HG03066 (cell line): ENCODE measurements around the gene POU6F2.

ENCODE experiments used
- ATAC-seq: cut with Tn5 transposase; IDR thresholded peaks from one replicate; pipeline ENCODE4 v1.9.1; 2021; ENCODE audit warnings: low read depth; ENCODE audit not compliant: unreplicated experiment

Gene POU6F2

GRCh38 chr7:39238234-39238869, 260.6 kb downstream of the POU6F2 start:
- no peak for ATAC-seq

GRCh38 chr7:39240864-39241263, 263.2 kb downstream of the POU6F2 start:
- no peak for ATAC-seq

DNA sequence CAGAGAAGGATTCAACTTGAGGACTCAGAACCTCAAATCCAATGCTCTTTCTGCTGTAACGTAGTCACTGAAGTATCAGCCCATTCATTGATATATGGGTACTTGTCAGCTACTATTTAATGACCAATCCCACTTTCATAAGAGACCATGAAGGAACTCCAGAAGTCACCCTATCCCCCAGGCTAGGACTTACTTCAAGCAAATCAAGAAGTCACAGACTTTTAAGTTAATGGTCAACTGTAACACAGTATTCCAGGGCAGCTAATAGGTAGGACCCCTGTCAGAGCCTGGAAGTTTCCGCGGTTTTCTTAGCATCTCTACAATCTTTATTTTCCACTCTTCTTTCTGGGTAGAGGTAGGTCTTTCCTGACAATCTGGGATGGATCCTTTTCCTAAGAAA, 269.9 kb downstream of the POU6F2 start:
- no peak for ATAC-seq

- ATAC-seq = no peak
Observed at GRCh38 chr7:39248041-39248691, 270.5 kb downstream of the POU6F2 start.

DNA sequence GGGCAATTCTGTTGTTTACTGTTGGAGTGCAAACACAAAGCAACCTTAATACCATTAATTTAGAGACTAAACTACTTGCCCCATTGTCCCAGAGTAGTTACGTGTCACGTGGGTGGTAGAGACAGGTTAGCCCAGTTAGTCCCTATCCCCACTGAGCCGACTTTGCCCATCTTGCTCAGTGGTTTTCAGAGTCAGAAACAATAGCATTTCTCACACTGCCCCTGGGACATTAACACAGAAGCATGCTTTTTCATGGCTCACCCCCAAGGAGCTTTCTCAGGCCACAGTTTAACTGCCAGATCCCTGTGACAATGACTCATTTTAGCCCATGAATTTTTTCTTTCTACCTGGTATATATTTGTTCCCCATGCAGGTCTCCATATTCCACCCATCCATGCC, 271.0 kb downstream of the POU6F2 start:
- ATAC-seq = no peak

- ATAC-seq = no peak
Observed at GRCh38 chr7:39249635-39250152, 272.0 kb downstream of the POU6F2 start.

DNA sequence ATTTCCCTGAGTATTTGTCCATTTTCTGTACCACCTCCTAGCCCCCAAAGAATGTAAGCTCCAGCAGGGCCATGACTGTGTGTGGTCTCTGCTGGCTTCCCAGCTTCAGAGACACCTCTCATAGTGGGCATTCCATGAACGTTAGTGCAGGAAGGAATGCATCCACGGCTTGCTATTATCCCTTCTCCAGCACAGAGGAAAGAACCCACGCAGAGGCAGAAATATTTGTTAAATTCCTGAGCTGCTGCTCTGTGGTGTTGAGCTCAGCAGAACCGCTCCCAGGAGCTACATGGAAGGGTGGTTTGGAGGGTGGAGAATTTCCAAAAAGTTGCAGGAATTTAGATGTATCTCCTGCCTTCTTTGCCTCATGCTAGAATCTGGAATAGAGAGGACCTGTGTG, 275.2 kb downstream of the POU6F2 start:
- ATAC-seq = no peak

- no peak for ATAC-seq
Observed at GRCh38 chr7:39259391-39260003, 281.8 kb downstream of the POU6F2 start.

- ATAC-seq = no peak
Observed at GRCh38 chr7:39260279-39260844, 282.7 kb downstream of the POU6F2 start.

- no peak for ATAC-seq
Observed at GRCh38 chr7:39261771-39262170, 284.1 kb downstream of the POU6F2 start.

DNA sequence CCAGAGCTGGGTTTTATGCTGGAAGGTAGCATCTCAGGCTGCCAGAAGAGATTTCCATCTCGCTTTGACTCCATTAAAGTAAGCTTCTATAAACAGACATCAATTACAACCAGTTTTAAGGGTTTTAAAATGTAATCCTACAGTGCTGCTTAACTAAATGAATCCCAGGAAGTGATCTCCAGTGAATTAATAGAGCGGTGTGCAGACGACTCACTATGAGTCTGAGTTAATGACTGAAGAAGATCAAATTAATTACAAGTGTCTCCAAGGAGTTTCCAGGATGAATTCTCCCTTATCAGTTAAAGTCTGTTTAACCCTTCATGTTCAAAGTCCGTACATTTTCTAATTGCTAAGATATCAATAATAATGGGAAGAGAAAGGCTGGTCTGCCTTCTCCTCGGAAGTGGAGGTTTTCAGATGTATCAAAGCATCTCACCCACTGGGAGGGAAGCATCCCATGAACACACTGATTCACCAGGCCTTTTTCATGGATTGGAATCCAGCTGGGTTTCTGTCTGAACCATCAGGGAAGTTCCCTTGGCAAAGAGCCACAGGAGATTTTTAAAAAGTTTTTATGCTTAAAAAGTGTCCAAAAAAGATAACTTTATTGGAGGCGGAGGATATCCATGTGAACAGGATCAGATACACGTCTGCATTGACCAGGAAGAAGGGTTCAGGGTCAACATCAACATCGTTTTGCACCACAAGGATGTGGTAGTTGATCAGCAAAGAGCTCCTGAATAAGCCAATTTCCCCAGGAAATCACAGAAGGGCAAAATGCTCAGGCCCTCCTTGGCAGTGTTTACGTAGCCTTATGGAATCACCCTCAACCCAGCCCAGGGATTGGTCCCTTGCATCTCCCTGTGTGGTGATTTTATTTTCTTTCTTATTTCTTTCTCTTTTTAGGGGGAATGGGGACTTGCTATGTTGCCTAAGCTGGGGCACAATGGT, 288.2 kb downstream of the POU6F2 start:
- no peak for ATAC-seq

DNA sequence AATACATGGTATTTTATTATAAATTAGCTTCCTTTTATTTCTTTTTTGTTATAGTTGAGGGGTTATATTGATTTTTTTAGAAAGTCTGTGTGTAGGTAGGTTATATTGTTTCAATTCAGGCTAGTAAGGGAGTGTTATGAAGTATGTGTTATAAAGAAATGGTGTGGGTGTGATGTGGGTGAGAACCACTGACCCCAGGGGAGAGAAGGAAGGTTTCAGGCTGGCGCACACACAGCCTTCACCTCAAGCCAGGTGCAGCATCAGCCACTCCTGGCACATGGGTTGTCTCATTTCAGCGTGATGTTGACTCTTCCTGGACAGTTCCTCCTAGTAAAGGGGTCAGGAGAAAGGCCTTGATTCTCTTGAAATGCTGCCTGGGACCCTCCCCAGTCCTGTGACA, 291.3 kb downstream of the POU6F2 start:
- ATAC-seq = no peak

DNA sequence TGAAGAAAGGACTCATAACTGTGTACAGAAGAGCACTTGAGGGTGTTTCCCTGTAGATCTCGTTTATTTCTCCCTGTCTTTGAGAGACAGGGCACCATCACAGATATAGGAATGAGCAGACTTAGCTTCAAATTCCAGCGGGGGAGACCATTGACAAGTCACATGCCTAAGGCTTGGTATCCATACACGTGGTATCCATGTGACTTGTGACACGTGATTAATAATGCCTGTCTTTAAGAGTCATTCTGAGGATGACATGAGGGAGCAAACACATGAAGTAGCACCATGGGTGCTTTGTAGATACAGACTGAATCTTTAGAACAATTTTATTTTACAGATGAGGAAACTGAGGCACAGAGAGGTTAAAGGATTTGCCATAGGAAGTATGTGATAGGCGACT, 292.3 kb downstream of the POU6F2 start:
- no peak for ATAC-seq

- no peak for ATAC-seq
Observed at GRCh38 chr7:39271402-39271801, 293.7 kb downstream of the POU6F2 start.

GRCh38 chr7:39272111-39272510, 294.4 kb downstream of the POU6F2 start:
- ATAC-seq = no peak

- no peak for ATAC-seq
Observed at GRCh38 chr7:39272691-39273090, 295.0 kb downstream of the POU6F2 start.

DNA sequence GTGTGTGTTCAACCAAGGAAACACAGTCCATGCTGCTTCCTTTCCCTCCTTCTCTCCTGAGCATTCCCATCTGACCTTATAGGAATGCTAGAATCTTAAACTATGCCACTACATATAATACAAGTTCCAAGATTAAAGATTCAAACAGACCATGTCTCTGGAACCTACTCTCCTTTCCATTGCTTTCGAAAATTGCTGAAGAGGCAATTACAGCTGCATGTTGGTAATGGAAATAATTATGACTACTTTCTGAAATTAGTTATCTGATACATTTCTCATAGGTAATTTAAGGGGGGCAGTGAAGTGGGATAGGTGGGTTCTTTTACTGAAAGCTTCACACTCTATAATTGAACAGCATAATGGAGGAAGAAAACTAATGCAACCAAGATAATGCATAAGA, 302.6 kb downstream of the POU6F2 start:
- ATAC-seq = no peak

DNA sequence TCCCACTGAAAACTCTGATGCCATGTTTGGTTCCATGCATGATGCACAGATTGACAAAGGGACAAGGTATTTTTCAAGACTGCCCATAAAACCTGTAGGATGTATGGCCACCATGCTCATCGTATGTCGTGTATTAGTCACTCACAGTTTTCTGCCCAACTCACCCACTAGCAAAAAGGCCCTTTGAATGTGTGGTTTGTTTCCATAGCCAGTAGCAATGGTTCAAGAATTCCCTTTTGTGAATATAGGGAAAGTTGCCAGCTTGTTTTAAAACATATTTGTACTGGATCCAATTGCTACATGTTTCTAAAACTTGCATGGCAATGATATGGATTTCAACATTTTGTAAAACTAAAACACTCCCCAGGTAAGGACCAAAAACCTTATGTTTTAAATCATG, 307.5 kb downstream of the POU6F2 start:
- ATAC-seq = no peak

DNA sequence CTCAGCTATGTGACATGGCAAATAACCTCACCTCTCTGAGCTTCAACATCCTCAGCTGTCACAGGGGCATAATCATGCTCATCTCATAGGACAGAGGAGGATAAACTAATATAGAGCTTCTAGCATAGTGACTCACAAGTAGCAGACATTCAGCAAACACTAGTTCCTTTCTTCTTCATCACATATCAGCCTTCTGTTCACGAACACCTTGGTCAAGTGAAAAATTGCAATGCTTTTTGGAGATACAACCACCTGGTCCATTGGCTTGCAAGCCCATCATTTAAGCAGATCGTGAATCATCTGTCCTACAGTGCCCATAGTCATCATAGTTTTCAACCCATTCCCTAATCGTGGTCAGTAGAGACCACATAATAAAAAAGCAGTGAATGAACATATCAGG, 310.6 kb downstream of the POU6F2 start:
- no peak for ATAC-seq

DNA sequence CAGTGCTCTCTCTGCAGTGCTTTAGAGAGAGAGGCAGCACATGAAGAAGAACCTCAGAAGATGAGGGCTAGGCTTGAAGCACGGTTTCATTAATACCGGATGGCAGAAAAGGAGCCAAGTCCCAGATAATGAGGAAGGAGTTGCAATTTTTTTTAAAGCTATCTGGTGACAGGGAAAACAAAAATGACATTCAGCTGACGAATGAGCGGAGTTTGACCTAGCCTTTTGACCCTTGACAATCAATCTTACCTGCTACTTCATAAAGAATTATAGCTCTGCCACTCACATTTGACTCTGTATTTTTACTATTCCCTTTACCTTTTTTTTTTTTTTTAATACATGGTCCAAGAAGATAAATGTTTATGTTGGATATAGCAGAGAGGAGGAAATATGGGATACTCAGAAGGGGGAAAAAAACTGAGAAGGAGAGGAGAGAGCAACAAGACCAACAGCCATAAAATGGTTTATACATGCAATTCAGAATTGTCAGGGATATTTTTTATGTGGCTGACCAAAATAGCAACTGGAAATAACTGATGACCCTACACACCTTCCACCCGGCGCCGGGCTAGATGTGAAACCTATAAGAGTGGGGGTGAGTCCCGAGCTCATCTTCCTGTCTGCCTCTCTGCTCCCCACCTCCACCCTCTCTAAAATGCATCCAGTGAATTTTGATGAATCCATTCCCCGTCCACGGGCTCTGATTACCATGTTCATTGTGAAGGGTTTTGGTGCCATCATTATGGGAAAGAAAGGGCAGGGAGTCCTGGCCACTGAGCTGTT, 314.1 kb downstream of the POU6F2 start:
- no peak for ATAC-seq
